CD8-positive, alpha-beta memory T cell (primary cell): ENCODE measurements around the gene CCR5. TPM values are rescaled to one million over a fixed set of nuclear protein-coding genes. Genes with fewer than 3 reads are reported as not detected.

Experiments used
- CTCF ChIA-PET: fragments of 350-600 bp; sonication (Branson Sonifier 250); formaldehyde crosslinking; loops from one replicate; lab custom pipeline; 2021; ENCODE audit warnings: antibody characterized with exemption; lab: Charles Lee
- POLR2A ChIA-PET: fragments of 350-600 bp; sonication (Branson Sonifier 250); formaldehyde crosslinking; loops from one replicate; lab custom pipeline; 2021; ENCODE audit warnings: antibody characterized with exemption; lab: Charles Lee
- DNase-seq, 5 donors: peaks; one replicate each; pipeline versions ENCODE4 v3.0.0 to v3.0.0-alpha.2; 2020 to 2022; ENCODE audit warnings: mixed read lengths in 1 of 5
- H3K27ac ChIP-seq: one replicate; pipeline ENCODE4 v1.7.0; 2013; ENCODE audit warnings: low read depth, mild to moderate bottlenecking, low read length, moderate library complexity
- H3K27me3 ChIP-seq: 2 replicates; pipeline ENCODE4 v1.7.0; 2013; ENCODE audit warnings: low read length, mild to moderate bottlenecking; ENCODE audit not compliant: insufficient read depth, poor library complexity, severe bottlenecking
- H3K36me3 ChIP-seq: 2 replicates; pipeline ENCODE4 v1.7.0; 2013; ENCODE audit warnings: mild to moderate bottlenecking, low read length, moderate library complexity; ENCODE audit not compliant: insufficient read depth
- H3K4me1 ChIP-seq: 2 replicates; pipeline ENCODE4 v1.7.0; 2013; ENCODE audit warnings: mild to moderate bottlenecking, low read length, moderate library complexity; ENCODE audit not compliant: insufficient read depth
- H3K4me3 ChIP-seq: 2 replicates; pipeline ENCODE4 v1.7.0; 2013; ENCODE audit warnings: mild to moderate bottlenecking, low read length
- H3K9me3 ChIP-seq: 2 replicates; pipeline ENCODE4 v1.7.0; 2013; ENCODE audit warnings: mild to moderate bottlenecking, low read length
- H3K27ac Mint-ChIP-seq, 8 donors: one replicate each; pipeline ENCODE4 v1.8.0; 2020 to 2021; ENCODE audit warnings: mixed read lengths in 8 of 8, mild to moderate bottlenecking in 6 of 8, inconsistent platforms in 3 of 8, moderate library complexity in 3 of 8
- H3K27me3 Mint-ChIP-seq, 2 donors: one replicate each; pipeline ENCODE4 v1.8.0; 2020 to 2021; ENCODE audit warnings: mixed read lengths in 2 of 2, mild to moderate bottlenecking in 1 of 2, moderate library complexity in 1 of 2
- H3K36me3 Mint-ChIP-seq, 3 donors: one replicate each; pipeline ENCODE4 v1.8.0; 2020 to 2021; ENCODE audit warnings: mixed read lengths in 3 of 3, inconsistent platforms in 1 of 3, mild to moderate bottlenecking in 1 of 3
- H3K4me1 Mint-ChIP-seq, 3 donors: one replicate each; pipeline ENCODE4 v1.8.0; 2020 to 2021; ENCODE audit warnings: mixed read lengths in 3 of 3, inconsistent platforms in 1 of 3, mild to moderate bottlenecking in 1 of 3
- H3K4me3 Mint-ChIP-seq, 7 donors: one replicate each; pipeline ENCODE4 v1.8.0; 2020 to 2021; ENCODE audit warnings: mixed read lengths in 7 of 7, mild to moderate bottlenecking in 6 of 7, moderate library complexity in 4 of 7, inconsistent platforms in 2 of 7
- H3K9me3 Mint-ChIP-seq, 5 donors: one replicate each; pipeline ENCODE4 v1.8.0; 2020 to 2022; ENCODE audit warnings: mixed read lengths in 5 of 5, mild to moderate bottlenecking in 3 of 5, moderate library complexity in 2 of 5, inconsistent platforms in 1 of 5
- polyA plus RNA-seq: library from polyadenylated mRNA; unstranded; fragments of 300-500 nt; fragmentation: Illumina TruSeq; gene quantifications from one replicate; pipeline ENCODE4 v1.2.3, GENCODE V29; 2021
- total RNA-seq, 2 experiments: library from RNA; stranded (reverse); gene quantifications; one replicate each; pipeline ENCODE4 v1.2.3, GENCODE V29; 2021

The CCR5 gene
- total and polyA plus RNA-seq, 3 experiments from 2014 or later, result 2.6 to 29.2 (median 3.4) TPM

- Mint-ChIP-seq H3K27ac (peak overlapping the region in 1 of 8 donors; percentile 54), H3K4me1 (peaks cover 14 to 28% (median 26%) of the 10 kb centered on the region in 3 donors), H3K9me3 (peaks cover 17 to 33% (median 23%) of the 10 kb centered on the region in 5 donors), H3K27me3 (no peaks in the 10 kb centered on the region), H3K36me3 (peaks cover 7 to 26% (median 8%) of the 10 kb centered on the region in 3 donors), H3K4me3 (peak overlapping the region in 1 of 7 donors; percentile 13)
- Histone ChIP-seq H3K4me3 (no peak overlapping the region), H3K36me3 (no peaks in the 10 kb centered on the region), H3K27me3 (no peaks in the 10 kb centered on the region), H3K27ac (no peak overlapping the region), H3K9me3 (peaks cover 13% of the 10 kb centered on the region), H3K4me1 (peaks cover 4% of the 10 kb centered on the region)
- no peak for DNase-seq
- ChIA-PET CTCF (interaction anchor here (1.5 kb wide), 1 partner anchor 32 kb away, joined by 4 read pairs; no protein-coding TSS in a partner anchor), POLR2A (no interaction called here)
Measured at GRCh38 chr3:46337911-46338310, 32.8 kb upstream of the CCR5 start.

GRCh38 chr3:46338840-46339239, 31.9 kb upstream of the CCR5 start:
- H3K36me3 Mint-ChIP-seq, result peaks cover 5 to 26% (median 8%) of the 10 kb centered on the region in 3 donors
- H3K27ac Mint-ChIP-seq, result no peak overlapping the region
- H3K4me3 ChIP-seq, result no peak overlapping the region
- no peak overlapping the region for H3K4me3 Mint-ChIP-seq
- ChIA-PET POLR2A (no interaction called here), CTCF (no interaction called here)
- peaks cover 4% of the 10 kb centered on the region for H3K4me1 ChIP-seq
- no peak for DNase-seq
- H3K9me3 ChIP-seq, result peaks cover 13% of the 10 kb centered on the region
- peaks cover 17 to 33% (median 23%) of the 10 kb centered on the region in 5 donors for H3K9me3 Mint-ChIP-seq
- no peaks in the 10 kb centered on the region for H3K36me3 ChIP-seq
- H3K27ac ChIP-seq, result no peak overlapping the region
- H3K4me1 Mint-ChIP-seq, result peaks cover 8 to 22% (median 18%) of the 10 kb centered on the region in 3 donors
- H3K27me3 ChIP-seq, result no peaks in the 10 kb centered on the region
- H3K27me3 Mint-ChIP-seq, result no peaks in the 10 kb centered on the region

GRCh38 chr3:46344476-46344875, 26.3 kb upstream of the CCR5 start:
- H3K27me3 Mint-ChIP-seq, result no peaks in the 10 kb centered on the region
- no peaks in the 10 kb centered on the region for H3K36me3 ChIP-seq
- ChIA-PET POLR2A (no interaction called here), CTCF (no interaction called here)
- no peak overlapping the region for H3K27ac ChIP-seq
- H3K36me3 Mint-ChIP-seq, result peaks cover 3 to 28% (median 3%) of the 10 kb centered on the region in 3 donors
- H3K9me3 ChIP-seq, result peaks cover 4% of the 10 kb centered on the region
- H3K4me1 ChIP-seq, result peaks cover 16% of the 10 kb centered on the region
- no peaks in the 10 kb centered on the region for H3K27me3 ChIP-seq
- no peak overlapping the region for H3K4me3 Mint-ChIP-seq
- no peak overlapping the region for H3K27ac Mint-ChIP-seq
- peaks cover 5 to 12% (median 10%) of the 10 kb centered on the region in 5 donors for H3K9me3 Mint-ChIP-seq
- H3K4me1 Mint-ChIP-seq, result peaks cover 20 to 21% (median 21%) of the 10 kb centered on the region in 3 donors
- H3K4me3 ChIP-seq, result no peak overlapping the region
- no peak for DNase-seq

GRCh38 chr3:46348823-46349482, 21.8 kb upstream of the CCR5 start:
- CTCF ChIA-PET, result interaction anchor here (1.8 to 3.2 kb wide), 2 partner anchors 19 to 73 kb away, joined by 5 to 13 read pairs; no protein-coding TSS in a partner anchor

GRCh38 chr3:46349484-46350261, 21.1 kb upstream of the CCR5 start:
- CTCF ChIA-PET, result interaction anchor here (1.8 to 3.2 kb wide), 3 partner anchors 18 to 73 kb away, joined by 5 to 13 read pairs (median 7); no protein-coding TSS in a partner anchor
- Histone ChIP-seq H3K27ac (no peak overlapping the region), H3K4me1 (peaks cover 59% of the 10 kb centered on the region), H3K36me3 (no peaks in the 10 kb centered on the region), H3K27me3 (no peaks in the 10 kb centered on the region), H3K4me3 (no peak overlapping the region), H3K9me3 (no peaks in the 10 kb centered on the region)
- Mint-ChIP-seq H3K36me3 (peaks cover 0 to 20% (median 0%) of the 10 kb centered on the region in 3 donors), H3K9me3 (peaks cover 0 to 4% (median 3%) of the 10 kb centered on the region in 5 donors), H3K4me1 (peaks cover 65 to 73% (median 72%) of the 10 kb centered on the region in 3 donors), H3K4me3 (peak overlapping the region; percentile 25 to 83 (median 69)), H3K27me3 (no peaks in the 10 kb centered on the region), H3K27ac (peak overlapping the region; percentile 64 to 93 (median 84))
- peak in 2 of 5 donors; percentile 31 to 35 for DNase-seq
- POLR2A ChIA-PET, result no interaction called here

More at GRCh38 chr3:46348823-46349482, 21.8 kb upstream of the CCR5 start:
- H3K9me3 Mint-ChIP-seq, result peaks cover 0 to 4% (median 3%) of the 10 kb centered on the region in 5 donors
- Histone ChIP-seq H3K27ac (no peak overlapping the region), H3K9me3 (no peaks in the 10 kb centered on the region), H3K4me1 (peaks cover 53% of the 10 kb centered on the region), H3K27me3 (no peaks in the 10 kb centered on the region), H3K36me3 (no peaks in the 10 kb centered on the region), H3K4me3 (peak overlapping the region; percentile 2)
- no peaks in the 10 kb centered on the region for H3K27me3 Mint-ChIP-seq
- peaks cover 0 to 20% (median 0%) of the 10 kb centered on the region in 3 donors for H3K36me3 Mint-ChIP-seq
- DNase-seq, result no peak
- POLR2A ChIA-PET, result no interaction called here
- peak overlapping the region; percentile 52 to 93 (median 84) for H3K27ac Mint-ChIP-seq
- peak overlapping the region in 6 of 7 donors; percentile 53 to 83 (median 71) for H3K4me3 Mint-ChIP-seq
- peaks cover 61 to 65% (median 65%) of the 10 kb centered on the region in 3 donors for H3K4me1 Mint-ChIP-seq

GRCh38 chr3:46350262-46350565, 20.5 kb upstream of the CCR5 start:
- Histone ChIP-seq H3K4me3 (no peak overlapping the region), H3K4me1 (peaks cover 59% of the 10 kb centered on the region), H3K9me3 (no peaks in the 10 kb centered on the region), H3K27ac (no peak overlapping the region), H3K27me3 (no peaks in the 10 kb centered on the region), H3K36me3 (no peaks in the 10 kb centered on the region)
- peak overlapping the region in 6 of 7 donors; percentile 42 to 83 (median 68) for H3K4me3 Mint-ChIP-seq
- CTCF ChIA-PET, result interaction anchor here (1.8 to 3.2 kb wide), 2 partner anchors 18 to 74 kb away, joined by 7 to 13 read pairs; no protein-coding TSS in a partner anchor
- peaks cover 68 to 78% (median 77%) of the 10 kb centered on the region in 3 donors for H3K4me1 Mint-ChIP-seq
- H3K27me3 Mint-ChIP-seq, result no peaks in the 10 kb centered on the region
- H3K27ac Mint-ChIP-seq, result peak overlapping the region; percentile 64 to 93 (median 84)
- H3K36me3 Mint-ChIP-seq, result peaks cover 0 to 23% (median 0%) of the 10 kb centered on the region in 3 donors
- POLR2A ChIA-PET, result no interaction called here
- no peak for DNase-seq
- H3K9me3 Mint-ChIP-seq, result peaks cover 0 to 4% (median 3%) of the 10 kb centered on the region in 5 donors

GRCh38 chr3:46351646-46352045, 19.1 kb upstream of the CCR5 start:
- ChIA-PET CTCF (interaction anchor here (1.4 to 1.5 kb wide), 2 partner anchors 10 to 26 kb away, joined by 3 to 4 read pairs; no protein-coding TSS in a partner anchor), POLR2A (interaction anchor here (0.5 kb wide), 1 partner anchor 238 kb away, joined by 3 read pairs; no protein-coding TSS in a partner anchor)
- Histone ChIP-seq H3K36me3 (no peaks in the 10 kb centered on the region), H3K4me1 (peaks cover 59% of the 10 kb centered on the region), H3K27ac (no peak overlapping the region), H3K9me3 (no peaks in the 10 kb centered on the region), H3K27me3 (no peaks in the 10 kb centered on the region), H3K4me3 (no peak overlapping the region)
- Mint-ChIP-seq H3K9me3 (peaks cover 0 to 4% (median 3%) of the 10 kb centered on the region in 5 donors), H3K27me3 (no peaks in the 10 kb centered on the region), H3K27ac (peak overlapping the region in 7 of 8 donors; percentile 53 to 93 (median 79)), H3K4me3 (peak overlapping the region in 4 of 7 donors; percentile 15 to 88 (median 24)), H3K4me1 (peaks cover 77 to 89% (median 89%) of the 10 kb centered on the region in 3 donors), H3K36me3 (peaks cover 1 to 24% (median 5%) of the 10 kb centered on the region in 3 donors)
- DNase-seq, result no peak
